Endometrium (tissue), 2 donors: ENCODE data around the gene OR52W1.

Experiments
- FAIRE-seq: peaks from 2 replicates; lab custom pipeline; 2012; peaks lifted over from hg19 to GRCh38; lab: Jason Lieb, UNC
- donor health status: control.
- donor health status: control.

Gene OR52W1

GRCh38 chr11:6199174-6199810 lies at the start of gene OR52W1:
Gene OR52W1, plus strand, starts transcription at chr11:6199224. Its CDS starts 0 bp downstream, at chr11:6199224.
- FAIRE-seq, result no peak

DNA sequence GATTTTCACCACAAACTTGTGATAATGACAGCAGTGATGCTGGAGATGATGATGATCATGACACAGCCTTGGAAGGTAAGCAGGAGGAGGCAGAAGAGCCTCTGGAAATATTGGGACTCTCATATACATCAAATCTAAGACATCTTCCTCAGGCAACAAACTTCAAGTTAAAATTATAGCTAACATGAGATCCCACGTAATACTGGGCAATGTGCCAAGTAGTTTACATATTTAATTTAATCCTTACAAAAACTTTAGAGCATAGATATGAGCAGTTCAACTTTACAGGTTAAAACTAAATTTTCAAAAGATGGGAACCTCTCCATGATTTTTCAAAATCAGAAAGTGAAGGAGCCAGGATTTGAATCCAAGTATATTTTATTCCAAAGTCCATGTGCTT lies 47.9 kb upstream of the OR52W1 start:
- no peak for FAIRE-seq

GRCh38 chr11:6152126-6152525 lies 46.9 kb upstream of the OR52W1 start:
- FAIRE-seq, result no peak

GRCh38 chr11:6156628-6157359 lies 42.2 kb upstream of the OR52W1 start:
- FAIRE-seq, result no peak

DNA sequence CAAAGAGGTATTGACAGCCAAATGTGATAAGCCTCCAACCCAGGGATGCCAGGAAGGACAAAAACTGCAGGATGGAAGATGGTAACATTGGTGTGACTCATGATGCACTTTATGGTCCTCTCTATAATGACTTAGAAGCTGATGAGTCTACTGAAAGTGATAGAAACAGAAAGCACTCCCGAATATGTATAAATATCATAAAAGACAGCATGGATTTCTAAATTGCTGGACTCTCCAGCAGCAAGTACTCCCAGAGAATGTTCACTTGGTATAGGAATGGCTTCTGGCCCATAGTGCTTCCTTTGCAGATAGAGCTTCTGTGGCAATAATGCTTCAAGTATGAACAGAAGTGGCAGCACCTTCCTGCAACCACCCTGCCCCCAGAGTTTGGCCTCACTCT lies 28.8 kb upstream of the OR52W1 start, which contains the start of gene OR52B2:
TSS of gene OR52B2 (minus strand) at position 101 of the 400 bp plus-strand sequence. CDS start at position 101, 0 bp downstream.
- FAIRE-seq, result no peak

DNA sequence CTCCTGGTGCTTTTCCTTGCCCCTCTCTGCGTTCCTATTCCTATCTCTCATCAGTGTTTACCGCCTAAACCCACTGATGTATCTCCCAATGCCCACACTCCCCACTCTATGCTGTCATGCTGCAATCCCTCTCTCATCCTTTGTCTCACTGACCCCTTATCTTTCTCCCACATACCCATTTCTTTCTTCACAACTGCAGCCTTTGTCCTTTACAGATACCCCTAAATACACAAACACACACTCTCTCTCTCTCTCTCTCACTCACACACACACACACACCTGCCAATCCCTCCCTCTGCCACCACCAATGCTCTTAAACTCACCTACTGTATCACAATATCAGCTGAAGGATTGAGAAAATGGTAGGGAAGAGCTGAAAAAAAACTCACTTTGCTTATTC lies 23.6 kb upstream of the OR52W1 start:
- no peak for FAIRE-seq

GRCh38 chr11:6191742-6192141 lies 7.3 kb upstream of the OR52W1 start:
- FAIRE-seq, result no peak

GRCh38 chr11:6194065-6194581 lies 4.9 kb upstream of the OR52W1 start:
- no peak for FAIRE-seq

GRCh38 chr11:6196396-6196795 lies 2.6 kb upstream of the OR52W1 start:
- no peak for FAIRE-seq

- FAIRE-seq, result no peak
Measured at GRCh38 chr11:6197466-6198200, 1.4 kb upstream of the OR52W1 start.

DNA sequence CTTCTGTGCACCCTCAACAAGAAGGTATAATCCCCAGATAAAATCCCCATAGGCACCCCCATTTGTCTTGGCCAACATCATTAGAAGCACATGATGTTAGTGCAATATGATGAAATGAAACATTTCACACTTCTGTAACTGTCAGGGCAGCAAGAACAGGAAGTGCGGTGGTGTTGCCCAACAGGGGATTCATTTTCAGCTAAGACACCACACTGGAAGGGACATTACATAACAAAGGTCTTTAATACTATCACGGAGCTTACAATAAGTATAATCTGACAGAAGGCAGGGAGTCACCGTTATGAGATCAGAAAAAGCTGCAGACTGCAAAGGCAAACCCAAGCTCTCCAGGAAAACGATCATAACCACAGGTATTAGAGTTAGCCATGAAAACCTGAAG lies 2.0 kb downstream of the OR52W1 start:
- FAIRE-seq, result no peak

DNA sequence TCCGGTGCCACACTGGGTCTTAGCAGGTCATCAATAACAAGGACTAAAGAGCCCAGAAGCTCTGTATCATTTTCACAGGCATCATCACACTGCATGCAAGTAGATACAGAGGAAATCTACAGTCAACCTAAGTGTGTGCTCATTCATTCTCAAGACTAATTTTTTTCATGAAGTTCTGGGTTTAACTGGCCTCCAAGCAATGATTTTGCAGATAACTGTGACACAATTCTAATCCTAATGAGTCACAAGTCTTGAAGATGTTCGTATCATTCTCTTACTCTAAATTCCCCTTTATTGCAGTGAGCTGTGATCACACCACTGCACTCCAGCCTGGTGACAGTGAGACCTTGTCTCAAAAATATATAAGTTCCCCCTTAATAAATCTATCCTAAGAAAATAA lies 2.5 kb downstream of the OR52W1 start:
- no peak for FAIRE-seq

GRCh38 chr11:6202041-6202440 lies 3.0 kb downstream of the OR52W1 start:
- FAIRE-seq, result no peak

DNA sequence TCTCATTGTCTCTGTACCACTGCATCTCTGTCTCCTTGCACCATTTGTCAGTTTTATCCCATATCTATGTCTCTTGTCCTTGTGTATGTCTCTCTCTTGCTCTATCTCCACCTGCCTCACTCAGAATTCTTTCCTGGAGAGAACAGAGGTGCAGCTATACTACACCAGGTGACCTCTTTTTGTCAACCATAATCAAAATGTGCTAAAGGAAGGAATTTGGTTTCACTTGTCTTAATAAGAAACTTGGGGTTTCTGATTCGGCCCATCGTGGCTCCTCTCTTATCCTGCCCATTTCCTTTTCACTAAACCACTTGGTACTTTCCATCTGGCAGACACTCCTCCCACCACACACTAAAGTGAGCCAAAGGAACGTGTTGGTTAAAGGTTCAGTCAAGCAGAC lies 4.3 kb downstream of the OR52W1 start:
- no peak for FAIRE-seq

GRCh38 chr11:6204706-6205105 lies 5.7 kb downstream of the OR52W1 start:
- no peak for FAIRE-seq

DNA sequence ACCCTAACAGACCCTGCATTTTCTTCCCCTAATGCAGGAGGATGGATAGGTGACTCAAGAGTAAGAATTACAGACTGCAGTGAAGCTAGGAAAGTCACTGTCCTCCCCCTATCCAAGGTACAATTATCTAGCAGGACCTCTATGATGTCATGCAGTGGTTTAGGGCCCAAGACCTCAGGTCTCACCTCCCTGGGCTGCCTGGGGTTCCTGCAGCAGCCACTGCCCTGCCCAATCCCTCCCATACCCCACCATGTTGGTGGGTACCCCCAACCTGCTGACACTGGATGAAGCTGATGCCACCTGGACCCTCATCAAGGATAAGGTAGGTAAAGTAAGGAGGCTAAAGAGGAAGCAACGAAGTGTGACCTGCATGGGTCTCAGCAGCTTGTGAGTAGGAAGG lies 6.3 kb downstream of the OR52W1 start, which contains the start of gene C11orf42:
TSS of gene C11orf42 (plus strand) at position 192 of the 400 bp plus-strand sequence. CDS start at position 251, 59 bp downstream.
- no peak for FAIRE-seq

DNA sequence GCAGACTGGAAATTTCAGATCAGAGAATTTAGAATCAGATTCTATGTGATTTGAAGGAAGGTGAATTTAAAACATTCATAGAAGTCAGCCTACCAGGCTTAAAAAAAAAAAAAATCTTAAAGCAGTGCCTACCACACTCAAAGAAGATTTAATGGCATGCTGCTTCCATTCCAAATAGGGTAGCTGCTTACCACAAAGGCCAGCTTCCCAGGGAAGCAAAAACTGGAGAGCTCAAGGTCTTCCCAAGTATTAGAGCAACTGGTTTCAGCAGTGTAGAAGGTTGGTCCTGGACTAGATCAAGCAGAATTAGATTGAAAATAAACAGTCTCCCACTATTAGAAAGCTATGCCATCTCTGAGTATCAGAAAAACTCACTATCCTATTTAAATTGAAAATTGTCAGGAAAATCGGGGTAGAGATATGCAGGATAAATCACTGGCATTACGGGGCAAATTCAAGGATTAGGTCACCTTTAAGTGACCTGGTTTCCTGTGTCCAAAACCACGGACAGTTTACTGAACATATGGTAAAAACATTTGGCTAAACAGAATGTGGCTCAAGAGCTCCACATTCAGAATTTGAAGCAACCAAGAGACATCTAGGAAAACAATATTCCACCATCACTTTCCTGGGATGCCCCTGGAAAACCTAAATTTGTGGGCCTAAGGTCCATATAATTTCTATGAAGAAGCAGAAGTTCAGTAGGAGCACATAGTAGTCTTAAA lies 7.6 kb downstream of the OR52W1 start:
- no peak for FAIRE-seq

GRCh38 chr11:6209801-6210200 lies 10.8 kb downstream of the OR52W1 start:
- FAIRE-seq, result no peak

DNA sequence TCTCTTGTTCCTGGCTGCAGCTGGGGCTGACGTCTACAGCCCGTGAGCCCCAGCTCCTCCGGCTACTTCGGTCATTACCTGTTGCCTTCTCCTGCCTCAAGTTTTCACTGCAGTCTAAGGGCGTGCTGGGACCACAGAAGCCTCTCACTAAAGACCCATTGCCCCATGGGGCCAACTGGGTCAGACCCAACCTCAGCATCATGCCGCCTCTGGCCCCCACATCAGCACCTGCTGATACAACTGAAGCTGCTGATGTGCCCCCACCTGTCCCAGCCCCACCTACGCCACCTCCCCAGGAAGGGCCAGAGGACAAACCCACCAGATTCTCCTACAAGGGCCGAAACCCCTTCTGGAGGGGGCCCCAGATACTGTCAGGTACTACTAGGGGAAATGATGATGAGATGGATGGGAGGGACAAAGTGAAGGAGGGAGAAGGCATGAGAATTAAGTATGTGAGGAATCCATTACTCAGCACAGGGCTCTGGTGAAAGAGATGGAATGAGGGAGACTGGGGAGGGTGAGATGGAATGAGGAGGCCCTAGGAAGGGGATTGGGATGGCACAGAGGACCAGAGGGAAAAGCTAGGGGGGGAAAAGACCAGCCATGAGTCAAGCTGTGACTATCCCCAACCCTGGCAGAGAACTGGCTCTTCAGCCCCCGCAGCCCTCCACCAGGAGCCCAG lies 11.4 kb downstream of the OR52W1 start:
- no peak for FAIRE-seq

GRCh38 chr11:6214530-6214929 lies 15.5 kb downstream of the OR52W1 start:
- FAIRE-seq, result no peak

DNA sequence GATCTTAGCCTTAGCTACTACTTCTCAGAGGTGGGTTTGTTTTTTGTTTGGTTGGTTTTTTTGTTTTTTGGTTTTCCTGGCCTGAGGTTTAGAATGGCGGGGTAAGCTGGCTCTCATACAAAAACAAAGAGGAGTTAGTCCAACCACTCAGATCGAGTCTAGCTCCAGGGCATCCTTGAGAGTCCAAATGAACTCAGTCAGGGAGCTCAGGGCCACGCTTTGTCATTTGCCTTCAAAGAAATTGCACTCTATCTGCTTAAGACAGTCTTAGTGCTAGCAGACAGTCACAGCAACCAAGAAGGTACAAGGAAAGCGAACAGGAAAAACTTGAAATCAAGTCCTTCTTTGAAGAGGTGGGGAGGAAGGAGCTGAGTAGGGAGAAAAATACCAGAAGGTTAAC lies 17.5 kb downstream of the OR52W1 start:
- no peak for FAIRE-seq
